NCI-H146 treated with DMSO at 0.1 percent for 48 hours (cell line): ENCODE results near the gene COL1A1.

ENCODE experiments used
- DNase-seq: peaks from one replicate; lab custom pipeline; 2025; ENCODE audit not compliant: unreplicated experiment; lab: John Stamatoyannopoulos, UW

Gene COL1A1

DNA sequence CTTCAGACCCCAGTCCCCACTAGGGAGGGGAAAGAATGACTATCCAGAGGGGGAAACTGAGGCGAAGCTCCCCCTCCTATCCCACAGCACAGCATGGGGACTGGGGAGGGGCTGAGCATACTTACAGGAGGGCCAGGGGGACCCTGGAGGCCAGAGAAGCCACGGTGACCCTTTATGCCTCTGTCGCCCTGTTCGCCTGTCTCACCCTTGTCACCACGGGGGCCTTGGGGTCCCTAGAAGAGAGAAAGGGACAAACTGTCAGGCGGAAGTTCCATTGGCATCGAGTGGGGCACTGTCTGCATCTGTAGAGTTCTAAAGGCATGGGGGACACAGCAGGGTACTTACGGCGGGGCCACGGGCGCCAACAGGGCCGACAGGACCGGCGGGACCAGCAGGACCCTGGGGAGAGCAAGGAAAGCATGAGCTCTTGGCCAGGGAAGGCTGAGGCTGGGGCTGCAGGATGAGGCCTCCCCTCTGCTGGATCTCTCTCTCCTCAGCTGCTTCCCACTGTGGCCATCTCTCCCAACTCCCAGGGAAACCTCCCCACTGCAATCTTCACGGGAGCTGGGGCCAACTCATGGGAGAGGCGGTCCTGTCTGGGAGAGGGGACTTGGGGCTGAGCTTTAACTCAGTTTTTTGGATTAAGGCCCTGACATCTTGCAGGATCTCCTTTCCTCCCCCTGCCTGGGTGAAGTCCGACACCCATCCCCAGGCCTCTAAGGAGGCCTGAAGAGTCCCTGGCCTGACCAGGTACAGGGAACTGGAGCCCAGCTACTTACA lies 13.5 kb downstream of the COL1A1 start:
- DNase-seq = no peak

DNA sequence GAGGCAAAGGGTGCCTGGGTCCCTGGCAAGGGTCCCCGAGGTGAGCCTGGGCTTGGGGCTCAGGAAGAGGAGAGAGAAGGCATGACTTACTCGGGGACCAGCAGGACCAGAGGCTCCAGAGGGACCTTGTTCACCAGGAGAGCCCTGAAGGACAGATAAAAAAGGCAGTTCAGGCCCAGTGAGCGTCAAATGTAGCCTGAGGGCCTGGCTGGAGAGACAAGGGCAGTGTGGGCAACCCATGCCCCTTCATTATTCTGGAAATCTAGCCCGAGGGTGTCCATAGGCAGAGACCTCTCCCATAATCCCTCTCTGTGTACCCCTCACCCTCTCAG lies 14.1 kb downstream of the COL1A1 start:
- DNase-seq = no peak

- no peak for DNase-seq
These were observed 14.6 kb downstream of the COL1A1 start for GRCh38 chr17:50186661-50187393.

- no peak for DNase-seq
These were observed 15.6 kb downstream of the COL1A1 start for GRCh38 chr17:50185631-50186471.

DNA sequence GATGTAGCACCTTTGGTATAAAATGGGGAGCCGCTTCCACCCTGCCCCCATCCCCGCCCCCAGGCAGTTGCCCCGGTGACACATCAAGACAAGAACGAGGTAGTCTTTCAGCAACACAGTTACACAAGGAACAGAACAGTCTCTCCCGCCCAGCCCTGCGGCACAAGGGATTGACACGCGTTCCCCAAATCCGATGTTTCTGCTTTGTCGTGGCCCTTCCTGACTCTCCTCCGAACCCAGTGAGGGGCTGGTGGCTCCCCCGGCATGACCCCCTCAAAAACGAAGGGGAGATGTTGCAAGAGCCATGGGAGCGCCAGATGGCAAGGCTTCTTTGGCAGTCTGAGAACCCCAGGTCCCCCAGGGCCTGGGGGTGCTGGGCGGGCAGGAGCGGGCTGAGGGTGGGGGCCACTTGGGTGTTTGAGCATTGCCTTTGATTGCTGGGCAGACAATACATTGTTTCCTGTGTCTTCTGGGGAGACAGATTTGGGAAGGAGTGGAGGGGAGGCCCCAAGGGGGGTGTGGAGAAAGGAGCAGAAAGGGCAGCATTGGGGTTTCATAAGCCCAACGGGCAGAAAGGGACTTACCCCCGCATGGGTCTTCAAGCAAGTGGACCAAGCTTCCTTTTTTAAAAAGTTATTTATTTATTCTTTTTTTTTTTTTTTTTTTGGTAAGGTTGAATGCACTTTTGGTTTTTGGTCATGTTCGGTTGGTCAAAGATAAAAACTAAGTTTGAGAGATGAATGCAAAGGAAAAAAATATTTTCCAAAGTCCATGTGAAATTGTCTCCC lies 16.6 kb downstream of the COL1A1 start:
- no peak for DNase-seq

GRCh38 chr17:50184064-50184463 lies 17.4 kb downstream of the COL1A1 start:
- no peak for DNase-seq

DNA sequence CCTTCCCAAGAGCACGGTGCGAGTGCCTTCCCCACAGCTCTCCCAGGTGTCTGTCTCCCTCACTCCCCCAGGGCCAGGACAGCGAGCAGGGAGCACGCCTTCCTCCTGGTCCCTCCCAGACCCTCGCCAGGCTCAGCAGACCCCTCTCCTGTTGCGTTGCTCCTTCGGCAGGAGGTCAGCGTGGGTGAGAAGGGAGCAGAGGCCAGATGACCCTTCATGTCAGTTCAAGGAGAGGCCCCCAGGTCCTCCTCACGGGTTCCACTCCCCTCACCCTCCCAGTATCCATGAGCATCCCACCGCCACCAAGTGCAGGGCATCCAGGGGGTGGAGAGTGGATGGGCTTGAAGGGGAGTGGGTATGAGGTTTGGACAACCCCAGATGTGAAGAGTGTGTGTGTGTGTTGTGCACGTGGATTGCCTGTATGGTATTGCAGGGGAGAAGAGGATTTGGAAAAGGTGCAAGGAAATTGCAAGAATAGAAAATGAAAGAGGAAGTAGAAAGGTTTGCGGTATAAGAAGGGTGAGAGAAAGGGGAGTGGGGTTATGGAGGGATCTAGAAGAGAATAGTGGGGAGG lies 17.9 kb downstream of the COL1A1 start:
- no peak for DNase-seq

GRCh38 chr17:50182783-50183420 lies 18.5 kb downstream of the COL1A1 start:
- DNase-seq = no peak

DNA sequence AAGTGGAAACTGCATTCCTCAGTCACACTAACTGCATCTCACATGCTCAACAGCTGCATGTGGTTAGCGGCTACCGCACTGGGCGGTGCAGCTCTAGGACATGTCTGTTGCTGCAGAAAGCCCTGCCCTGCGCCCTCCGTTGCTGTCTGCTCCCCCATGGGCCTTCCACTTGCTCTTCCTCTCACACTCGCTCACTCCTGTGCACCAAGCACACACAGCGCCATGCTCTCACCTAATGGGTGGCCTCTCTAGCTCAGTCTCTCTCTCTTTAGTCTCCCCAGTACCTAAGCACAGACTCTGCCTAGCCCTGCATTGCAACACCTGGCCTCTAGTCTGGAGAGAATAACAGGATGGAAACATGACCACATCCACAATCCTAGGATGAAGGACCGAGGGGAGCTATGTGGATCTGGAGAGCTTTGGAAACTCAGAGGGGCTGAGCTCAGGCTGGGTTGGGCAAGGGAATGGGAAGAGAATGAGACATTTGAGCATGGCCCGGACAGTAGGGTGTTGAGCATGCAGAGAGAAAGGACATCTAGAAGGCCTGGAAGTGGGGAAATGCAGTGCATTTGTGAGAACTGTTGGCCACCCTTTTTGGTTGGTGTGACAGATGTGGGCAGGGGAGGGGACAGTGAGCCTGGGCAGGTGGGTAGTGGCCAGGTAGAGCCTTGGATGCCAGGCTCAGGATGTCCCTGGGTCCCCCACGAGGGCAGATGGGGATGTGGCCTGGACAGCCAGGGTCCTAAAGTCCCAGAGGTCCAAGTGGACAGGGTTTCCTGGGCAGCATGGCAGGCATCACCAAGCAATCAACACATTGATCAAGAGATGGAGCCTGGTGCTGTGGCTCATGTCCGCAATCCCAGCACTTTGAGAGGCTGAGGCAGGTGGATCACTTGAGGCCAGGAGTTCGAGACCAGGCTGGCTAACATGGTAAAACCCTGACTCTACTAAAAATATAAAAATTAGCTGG lies 19.6 kb downstream of the COL1A1 start:
- no peak for DNase-seq

GRCh38 chr17:50181144-50181543 lies 20.3 kb downstream of the COL1A1 start:
- no peak for DNase-seq

DNA sequence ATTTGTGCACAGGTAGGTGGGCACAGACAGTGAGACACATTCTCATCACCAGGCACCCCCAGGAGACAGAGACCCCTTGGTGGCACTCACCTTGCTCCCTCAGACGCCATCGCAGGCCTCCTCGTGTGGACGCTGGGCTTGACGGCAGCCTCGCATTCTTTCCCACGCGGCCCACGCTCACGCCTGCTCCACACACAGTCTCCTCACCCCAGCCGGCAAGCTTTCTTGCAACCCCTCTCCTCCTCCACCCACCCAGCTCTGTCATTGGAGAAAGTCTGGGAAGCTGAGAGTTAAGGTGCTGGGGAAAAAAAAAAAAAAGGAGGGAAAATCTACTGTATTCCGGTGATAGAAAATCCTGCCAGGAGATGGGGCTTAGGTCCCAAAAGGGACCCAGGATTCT lies 20.8 kb downstream of the COL1A1 start:
- no peak for DNase-seq

DNA sequence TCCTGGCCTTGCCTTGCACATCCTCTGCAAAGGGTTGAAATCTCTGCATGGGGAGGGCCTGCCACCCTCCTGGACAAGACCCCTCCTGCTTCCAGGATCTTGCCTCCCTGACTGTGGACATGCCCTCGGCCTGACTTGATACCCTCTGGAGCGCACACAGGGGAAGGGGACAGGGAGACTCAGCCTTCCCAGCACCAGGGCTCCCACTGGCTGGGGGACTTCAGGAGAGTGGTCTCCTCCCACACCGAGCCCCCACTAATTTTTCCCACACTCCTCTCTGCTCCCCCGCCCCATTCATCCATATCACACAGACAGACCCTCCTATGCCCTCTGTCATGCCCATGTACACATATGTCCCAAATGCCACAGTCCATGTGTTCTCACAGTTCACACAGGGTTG lies 21.3 kb downstream of the COL1A1 start:
- no peak for DNase-seq

GRCh38 chr17:50177983-50178834 lies 23.2 kb downstream of the COL1A1 start:
- peak; percentile 47 for DNase-seq

- no peak for DNase-seq
These were observed 24.0 kb downstream of the COL1A1 start for GRCh38 chr17:50177476-50177875.

- DNase-seq = no peak
These were observed 24.7 kb downstream of the COL1A1 start for GRCh38 chr17:50176559-50177357.

- DNase-seq = no peak
These were observed 26.2 kb downstream of the COL1A1 start for GRCh38 chr17:50175035-50175807.

- DNase-seq = no peak
These were observed 27.0 kb downstream of the COL1A1 start for GRCh38 chr17:50174444-50174843.
